Nephron (organoid): ENCODE results near the gene DCTN1.
A peak's percentile ranks its signal among the peaks of the same experiment; 100 is the strongest.

ENCODE experiments used
- H3K27ac Mint-ChIP-seq, 3 experiments: 2 replicates each; pipeline ENCODE4 v1.8.0; 2020; ENCODE audit warnings: mixed read lengths in 3 of 3, mild to moderate bottlenecking in 2 of 3, moderate library complexity in 1 of 3
- H3K27me3 Mint-ChIP-seq: 2 replicates; pipeline ENCODE4 v1.8.0; 2021; ENCODE audit warnings: low read depth, mild to moderate bottlenecking, moderate library complexity, mixed read lengths
- H3K36me3 Mint-ChIP-seq: 2 replicates; pipeline ENCODE4 v1.8.0; 2020; ENCODE audit warnings: low read depth, mixed read lengths
- H3K4me1 Mint-ChIP-seq: 2 replicates; pipeline ENCODE4 v1.8.0; 2020; ENCODE audit warnings: mixed read lengths
- H3K4me3 Mint-ChIP-seq, 3 experiments: 2 replicates each; pipeline ENCODE4 v1.8.0; 2020; ENCODE audit warnings: mild to moderate bottlenecking in 3 of 3, mixed read lengths in 3 of 3, moderate library complexity in 2 of 3
- H3K9me3 Mint-ChIP-seq: 2 replicates; pipeline ENCODE4 v1.8.0; 2020; ENCODE audit warnings: mixed read lengths
- CTCF ChIP-seq, 3 experiments: fragments of 200-600 bp; sonication (generic); IDR thresholded peaks; one replicate each; pipeline ENCODE4 v1.5.0; 2021; ENCODE audit warnings: antibody characterized with exemption in 3 of 3; ENCODE audit not compliant: unreplicated experiment in 3 of 3

DCTN1 gene

GRCh38 chr2:74373221-74373676 lies 6.9 kb downstream of the DCTN1 start:
- peaks cover 3% of the 10 kb centered on the region for H3K27me3 Mint-ChIP-seq
- no peaks in the 10 kb centered on the region for H3K9me3 Mint-ChIP-seq
- peak overlapping the region in 2 of 3 experiments; percentile 38 to 64 for H3K27ac Mint-ChIP-seq
- peaks cover 61% of the 10 kb centered on the region for H3K36me3 Mint-ChIP-seq
- H3K4me1 Mint-ChIP-seq = peaks cover 28% of the 10 kb centered on the region
- H3K4me3 Mint-ChIP-seq = peak overlapping the region; percentile 29 to 70 (median 57)
- no peak for TF ChIP-seq CTCF (IDR thresholded peaks at IDR 0.05; ENCODE audit: unreplicated experiment in 3 of 3)

GRCh38 chr2:74372674-74373073 lies 7.4 kb downstream of the DCTN1 start:
- Mint-ChIP-seq H3K4me1 (peaks cover 28% of the 10 kb centered on the region), H3K27me3 (peaks cover 3% of the 10 kb centered on the region), H3K4me3 (peak overlapping the region; percentile 5 to 70 (median 48)), H3K36me3 (peaks cover 62% of the 10 kb centered on the region), H3K27ac (peak overlapping the region in 1 of 3 experiments; percentile 64), H3K9me3 (no peaks in the 10 kb centered on the region)
- no peak for TF ChIP-seq CTCF (IDR thresholded peaks at IDR 0.05; ENCODE audit: unreplicated experiment in 3 of 3)

DNA sequence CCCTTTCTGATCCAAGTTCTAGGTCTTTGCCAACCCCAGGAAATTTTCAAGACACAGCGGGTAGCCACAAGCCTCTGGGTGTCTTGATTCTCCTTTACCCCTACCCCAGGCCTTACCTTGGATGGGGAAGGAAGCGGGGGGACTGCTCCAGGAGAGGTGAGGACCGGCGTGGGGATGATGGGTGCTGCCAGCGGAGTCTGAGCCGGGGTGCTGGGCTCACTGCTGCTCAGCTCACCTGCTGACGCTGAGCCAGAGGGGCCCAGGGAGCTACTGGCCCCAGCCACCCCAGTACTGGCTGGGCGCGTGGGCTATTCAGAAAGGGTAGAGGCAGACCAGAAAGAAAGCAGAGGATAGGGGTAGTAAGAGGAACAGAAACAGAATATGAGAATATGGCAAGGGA lies 8.7 kb downstream of the DCTN1 start:
- H3K4me1 Mint-ChIP-seq = peaks cover 28% of the 10 kb centered on the region

GRCh38 chr2:74369976-74370375 lies 10.1 kb downstream of the DCTN1 start:
- Mint-ChIP-seq H3K27ac (no peak overlapping the region), H3K4me3 (no peak overlapping the region), H3K36me3 (peaks cover 69% of the 10 kb centered on the region), H3K27me3 (no peaks in the 10 kb centered on the region), H3K9me3 (no peaks in the 10 kb centered on the region), H3K4me1 (peaks cover 20% of the 10 kb centered on the region)
- TF ChIP-seq CTCF (IDR thresholded peaks at IDR 0.05; ENCODE audit: unreplicated experiment in 3 of 3) = no peak

More for the DNA sequence above, 8.7 kb downstream of the DCTN1 start:
- H3K27ac Mint-ChIP-seq = peak overlapping the region in 1 of 3 experiments; percentile 32
- peaks cover 3% of the 10 kb centered on the region for H3K27me3 Mint-ChIP-seq
- no peak overlapping the region for H3K4me3 Mint-ChIP-seq
- H3K36me3 Mint-ChIP-seq = peaks cover 64% of the 10 kb centered on the region
- TF ChIP-seq CTCF (IDR thresholded peaks at IDR 0.05; ENCODE audit: unreplicated experiment in 3 of 3) = no peak
- H3K9me3 Mint-ChIP-seq = no peaks in the 10 kb centered on the region

DNA sequence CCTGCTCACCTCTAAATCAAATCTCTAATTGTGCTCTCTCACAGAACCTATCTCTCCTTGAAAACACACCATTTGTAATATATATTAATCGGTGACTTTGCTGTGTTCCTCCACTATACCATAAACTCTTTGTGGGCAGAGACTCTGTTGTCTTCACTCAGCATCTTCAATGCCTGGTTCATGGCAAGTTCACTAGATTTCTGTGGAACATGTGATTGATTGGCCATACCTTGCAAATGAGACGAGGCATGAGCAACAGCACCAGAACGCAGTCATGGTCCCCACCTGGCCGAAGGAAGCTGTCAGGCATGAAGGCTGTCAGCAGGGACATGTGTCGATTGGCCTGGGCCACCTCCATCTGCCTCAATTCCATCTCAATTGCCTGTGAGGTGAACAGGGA lies 11.6 kb downstream of the DCTN1 start:
- no peak overlapping the region for H3K4me3 Mint-ChIP-seq
- no peaks in the 10 kb centered on the region for H3K27me3 Mint-ChIP-seq

More for the DNA sequence above, 11.6 kb downstream of the DCTN1 start:
- no peak for TF ChIP-seq CTCF (IDR thresholded peaks at IDR 0.05; ENCODE audit: unreplicated experiment in 3 of 3)
- H3K4me1 Mint-ChIP-seq = peaks cover 8% of the 10 kb centered on the region
- H3K27ac Mint-ChIP-seq = no peak overlapping the region
- peaks cover 80% of the 10 kb centered on the region for H3K36me3 Mint-ChIP-seq
- no peaks in the 10 kb centered on the region for H3K9me3 Mint-ChIP-seq
